HFF-Myc (cell line): ENCODE measurements around the gene TAGLN.
A peak's percentile ranks its signal among the peaks of the same experiment; 100 is the strongest.

ENCODE experiments used
- DNase-seq: peaks from one replicate; pipeline ENCODE4 v3.0.0-alpha.2; 2011; ENCODE audit warnings: low read depth; ENCODE audit errors: extremely low read depth
- H3K4me3 ChIP-seq: replicated peaks from 2 replicates; pipeline ENCODE4 v1.5.1; 2011; ENCODE audit warnings: low read depth, mild to moderate bottlenecking, control low read depth, low read length
- CTCF ChIP-seq: IDR thresholded peaks from 2 replicates; pipeline ENCODE4 v1.5.1; 2012; ENCODE audit warnings: mild to moderate bottlenecking, low read depth, low read length, control low read depth; ENCODE audit errors: missing control alignments

Gene TAGLN

GRCh38 chr11:117195761-117196160 is 3.4 kb upstream of the TAGLN start:
- H3K4me3 ChIP-seq, result no peak overlapping the region
- no peak for DNase-seq
- no peak for TF ChIP-seq CTCF

GRCh38 chr11:117197006-117197405 is 2.2 kb upstream of the TAGLN start:
- DNase-seq, result no peak
- no peak for TF ChIP-seq CTCF
- no peak overlapping the region for H3K4me3 ChIP-seq

- H3K4me3 ChIP-seq, result peak overlapping the region; percentile 36; the same call in 1 of the 2 replicates
- no peak for DNase-seq
- peak; percentile 56 for TF ChIP-seq CTCF
Measured at GRCh38 chr11:117197516-117198456, 1.4 kb upstream of the TAGLN start.

GRCh38 chr11:117198613-117199012 is 557 bp upstream of the TAGLN start:
- no peak for TF ChIP-seq CTCF
- no peak for DNase-seq
- H3K4me3 ChIP-seq, result peak overlapping the region; percentile 36

GRCh38 chr11:117199916-117200812 is 994 bp downstream of the TAGLN start:
- H3K4me3 ChIP-seq, result peak overlapping the region; percentile 36
- DNase-seq, result no peak
- TF ChIP-seq CTCF, result no peak

GRCh38 chr11:117200813-117201657 is 1.9 kb downstream of the TAGLN start:
- peak overlapping the region; percentile 36; the same call in 1 of the 2 replicates for H3K4me3 ChIP-seq
- TF ChIP-seq CTCF, result no peak
- DNase-seq, result no peak
